GM19467 (cell line): Measurements from ENCODE around the gene NKD1.

Experiments
- ATAC-seq: cut with Tn5 transposase; IDR thresholded peaks from one replicate; pipeline ENCODE4 v1.9.1; 2021; ENCODE audit warnings: mild to moderate bottlenecking, moderate library complexity; ENCODE audit not compliant: unreplicated experiment

Gene NKD1

DNA sequence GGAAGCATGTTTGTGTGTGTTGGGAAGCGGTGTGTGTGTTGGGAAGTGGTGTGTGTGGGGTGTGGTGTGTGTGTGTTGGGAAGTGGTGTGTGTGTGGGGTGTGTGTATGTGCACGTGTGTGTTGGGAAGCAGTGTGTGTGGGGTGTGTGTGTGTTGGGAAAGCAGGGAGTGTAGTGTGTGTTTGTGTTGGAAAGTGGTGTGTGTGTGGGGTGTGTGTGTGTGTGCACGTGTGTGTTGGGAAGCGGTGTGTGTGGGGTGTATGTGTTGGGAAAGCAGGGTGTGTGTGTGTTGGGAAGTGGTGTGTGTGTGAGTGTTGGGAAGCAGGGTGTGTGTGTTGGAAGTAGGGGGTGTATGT, 144.4 kb downstream of the NKD1 start:
- ATAC-seq = no peak

DNA sequence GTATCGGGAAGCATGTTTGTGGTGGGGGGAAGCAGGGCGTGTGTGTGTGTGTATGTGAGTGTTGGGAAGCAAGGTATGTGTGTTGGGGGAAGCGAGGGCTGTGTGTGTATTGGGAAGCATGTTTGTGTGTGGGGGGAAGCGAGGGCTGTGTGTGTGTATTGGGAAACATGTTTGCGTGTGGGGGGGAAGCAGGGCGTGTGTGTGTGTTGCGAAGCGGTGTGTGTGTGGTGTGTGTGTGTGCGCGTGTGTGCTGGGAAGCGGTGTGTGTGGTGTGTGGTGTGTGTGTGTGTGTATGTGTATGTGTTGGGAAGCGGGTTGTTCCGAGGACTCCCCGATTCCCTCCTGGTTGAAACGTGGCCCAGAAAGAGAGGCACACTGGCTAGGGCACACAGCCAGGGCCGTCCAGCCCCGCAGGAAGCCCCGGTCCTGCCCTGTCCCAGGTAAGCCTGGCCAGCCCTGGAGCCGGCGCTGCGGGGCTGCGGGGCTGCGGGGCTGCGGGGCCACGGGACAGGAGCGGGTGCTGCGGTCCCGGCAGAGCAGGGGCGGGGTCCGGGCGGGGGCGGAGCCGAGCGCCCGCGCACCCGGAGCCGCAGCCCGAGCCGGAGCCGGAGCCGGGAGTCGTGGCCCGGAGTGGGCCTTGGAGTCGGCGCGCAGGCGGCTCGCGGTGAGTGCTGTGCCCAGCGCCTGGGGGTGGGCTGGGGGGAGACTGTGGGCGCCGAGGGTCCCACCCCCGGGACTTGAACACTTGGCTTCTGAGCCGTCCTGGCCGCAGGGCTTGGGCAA, 145.0 kb downstream of the NKD1 start, which contains the start of gene NOD2:
Gene NOD2, plus strand, starts transcription at position 608 of the 783 bp plus-strand sequence. CDS start 5,890 bp downstream, outside the sequence.
- ATAC-seq = no peak

- no peak for ATAC-seq
These were observed 146.0 kb downstream of the NKD1 start for GRCh38 chr16:50694206-50694605.

GRCh38 chr16:50695017-50696000, 147.1 kb downstream of the NKD1 start:
- ATAC-seq = no peak

DNA sequence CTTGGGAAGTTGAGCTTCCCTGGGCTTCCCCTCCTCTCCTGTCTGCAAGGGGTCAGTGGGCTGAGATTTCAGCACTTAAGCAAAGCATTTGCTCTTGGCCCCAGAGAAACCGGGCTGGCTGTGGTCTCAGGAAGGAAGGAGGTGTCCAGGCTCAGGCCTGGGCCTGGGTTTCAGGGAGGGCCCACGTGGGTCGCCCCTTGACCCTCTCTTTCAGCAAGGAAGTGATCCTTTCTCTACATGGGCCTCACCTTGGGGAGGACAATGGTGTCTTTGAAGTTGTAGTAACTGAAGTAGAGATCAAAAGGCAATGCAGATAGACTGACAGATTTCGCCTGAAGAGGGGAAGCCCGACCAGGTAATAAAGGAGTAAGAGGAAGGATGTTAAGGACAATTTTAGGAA, 147.9 kb downstream of the NKD1 start:
- peak; percentile 29 for ATAC-seq

GRCh38 chr16:50696575-50697420, 148.6 kb downstream of the NKD1 start:
- peak; percentile 59 for ATAC-seq

DNA sequence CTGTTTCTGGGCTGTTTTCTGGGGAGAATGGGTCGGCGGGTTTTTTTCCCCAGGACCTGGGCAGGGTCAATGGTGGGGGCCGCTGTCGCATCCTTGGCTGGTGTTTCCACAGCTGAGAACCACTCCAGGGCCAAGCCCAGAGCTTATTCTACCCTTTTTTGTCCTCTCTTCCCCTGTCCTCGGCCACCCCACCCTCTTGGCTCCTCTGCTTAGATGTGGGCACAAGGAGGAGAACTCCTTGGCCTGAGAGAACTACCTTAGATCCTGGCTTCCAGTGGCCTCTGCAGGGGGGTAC, 149.2 kb downstream of the NKD1 start:
- ATAC-seq = no peak

DNA sequence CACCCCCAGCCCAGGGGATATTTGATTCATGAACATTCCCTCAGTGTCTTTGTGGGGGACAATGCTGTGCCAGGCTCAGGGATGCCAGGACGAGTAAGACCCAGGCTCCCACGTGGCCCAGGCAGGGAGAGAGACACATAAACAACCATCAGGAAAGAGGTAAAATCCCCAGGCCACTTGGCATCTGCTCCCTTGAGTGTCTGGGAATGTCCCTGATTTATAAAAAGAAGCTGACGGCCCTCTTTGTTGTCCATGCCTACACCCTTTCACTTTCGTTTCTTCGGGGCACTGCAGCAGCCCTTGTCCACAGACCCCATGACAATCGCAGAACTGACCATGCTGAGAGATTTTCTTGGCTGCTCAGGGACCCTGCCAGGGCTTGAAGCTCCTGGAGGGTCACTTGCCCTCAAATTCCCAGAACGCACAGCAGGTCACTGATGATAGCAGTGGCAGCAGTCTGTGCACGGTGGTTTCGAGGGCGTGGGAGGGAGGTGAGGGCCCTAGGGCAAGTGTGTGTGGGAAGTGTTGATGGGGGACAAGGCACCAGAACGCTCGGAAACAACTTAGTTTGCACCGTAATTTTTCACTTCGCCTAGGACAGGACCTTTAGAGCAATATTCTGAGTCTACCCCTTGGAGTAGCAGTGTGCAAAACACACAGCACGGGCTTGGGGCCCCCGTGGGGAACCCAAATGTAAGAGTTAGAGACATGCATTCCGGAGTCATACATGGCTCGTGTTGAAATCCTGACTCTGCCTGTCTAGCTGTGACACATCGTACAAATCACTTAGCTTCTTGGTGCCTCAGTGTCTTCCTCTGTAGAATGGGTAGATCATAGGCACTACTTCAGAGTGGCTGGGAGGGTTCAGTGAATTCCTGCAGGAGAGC, 149.9 kb downstream of the NKD1 start:
- ATAC-seq = no peak
